OCI-M1 (cell line): ENCODE data around the gene IMMP2L.
"Not testable (repeated sequence)": the region's sequence is repeated elsewhere in the genome, so short reads cannot be mapped to it uniquely, and the experiment has no call there.

Experiments used
- DNase-seq: peaks from one replicate; lab custom pipeline; 2025; lab: John Stamatoyannopoulos, UW

Gene IMMP2L

DNA sequence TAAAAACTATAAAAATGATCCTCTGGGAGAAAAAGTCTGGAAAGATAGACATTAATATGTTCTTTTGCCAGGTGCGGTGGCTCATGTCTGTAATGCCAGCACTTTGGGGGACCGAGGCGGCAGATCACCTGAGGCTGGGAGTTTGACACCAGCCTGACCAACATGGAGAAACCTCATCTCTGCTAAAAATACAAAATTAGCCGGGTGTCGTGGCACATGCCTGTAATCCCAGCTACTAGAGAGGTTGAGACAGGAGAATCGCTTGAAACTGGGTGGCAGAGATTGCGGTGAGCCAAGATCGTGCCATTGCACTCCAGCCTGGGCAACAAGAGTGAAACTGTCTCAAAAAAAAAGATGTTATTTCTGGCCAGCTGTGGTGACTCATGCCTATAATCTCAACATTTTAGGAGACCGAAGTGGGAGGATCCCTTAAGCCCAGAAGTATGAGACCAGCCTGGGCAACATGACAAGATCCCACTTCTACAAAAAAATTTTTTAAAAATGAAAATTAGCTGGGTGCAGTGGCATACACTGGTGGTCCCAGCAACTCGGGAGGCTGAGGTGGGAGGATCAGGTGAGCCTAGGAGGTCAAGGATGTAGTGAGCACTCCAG lies 573.3 kb downstream of the IMMP2L start:
- DNase-seq, result no peak

DNA sequence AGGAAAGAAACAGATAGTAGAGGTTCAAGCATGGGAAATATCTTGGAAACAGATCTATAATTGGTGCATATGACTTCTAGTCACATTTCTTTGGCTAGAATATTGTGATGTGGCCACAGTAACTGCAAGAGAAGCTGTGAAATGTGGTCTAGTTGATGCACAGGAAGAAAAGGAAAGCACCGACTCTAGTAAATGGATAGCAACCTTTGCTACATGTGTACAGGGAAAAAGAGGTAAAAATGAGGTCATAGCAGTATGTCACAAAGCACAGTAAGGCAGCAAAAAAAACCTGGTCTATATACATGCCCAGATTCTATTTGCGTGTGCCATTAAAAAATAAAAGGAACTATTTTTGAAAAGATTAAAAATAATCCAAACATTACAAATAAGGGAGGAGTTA lies 573.9 kb downstream of the IMMP2L start:
- no peak for DNase-seq

DNA sequence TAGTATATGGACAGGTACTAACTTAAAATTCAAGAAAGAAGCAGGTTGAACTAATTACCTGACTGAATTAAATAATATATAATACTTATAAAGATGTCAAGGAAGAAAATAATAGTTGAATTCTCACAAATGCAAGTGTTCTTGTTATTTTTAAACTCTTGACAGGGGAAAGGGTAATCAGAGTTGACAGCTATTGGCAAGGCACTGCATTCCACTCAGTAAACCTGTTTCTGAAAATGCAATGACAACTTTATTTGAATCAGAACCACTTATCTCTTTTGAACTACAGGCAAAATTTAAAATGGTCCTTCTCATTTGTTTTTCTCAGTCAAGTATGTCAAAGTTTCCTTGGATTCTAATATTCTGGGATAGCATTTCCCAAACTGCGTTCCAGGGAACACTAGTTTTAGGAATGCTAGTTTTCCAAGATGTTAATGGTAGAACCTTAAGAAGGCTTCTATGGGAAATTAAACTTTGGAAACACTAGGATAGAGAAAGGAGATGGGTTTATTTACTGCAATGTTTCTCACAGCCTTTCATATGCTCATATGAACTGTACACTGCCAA lies 575.1 kb downstream of the IMMP2L start:
- DNase-seq, result no peak

DNA sequence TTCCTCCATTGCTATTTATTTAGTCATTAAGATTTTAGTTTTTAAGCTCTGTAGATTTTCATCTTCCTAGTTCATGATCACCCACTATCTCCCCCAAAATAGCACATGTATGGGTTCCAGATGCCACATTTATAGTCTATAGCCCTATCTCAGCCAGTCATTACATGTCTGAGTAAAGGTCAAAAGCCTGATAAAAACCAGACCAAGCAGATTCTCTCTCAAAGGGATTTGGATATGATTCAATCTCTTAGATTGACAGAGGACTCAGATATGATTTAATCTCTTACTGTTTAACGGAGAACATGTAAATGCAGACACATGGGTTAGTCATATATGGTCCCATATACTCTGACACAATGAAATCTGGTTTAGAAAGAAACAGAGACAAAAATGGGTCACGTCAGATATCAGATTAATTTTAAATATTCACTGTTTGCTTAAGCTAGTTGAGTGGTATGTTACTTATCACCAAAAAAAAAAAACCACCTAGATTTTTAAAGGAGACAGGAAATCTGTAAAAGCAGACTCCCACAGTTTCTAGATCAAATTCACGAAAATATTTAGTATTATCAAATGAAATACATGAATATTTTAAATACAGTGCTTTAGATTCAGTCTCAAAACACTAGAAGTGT lies 578.4 kb downstream of the IMMP2L start:
- DNase-seq, result no peak

DNA sequence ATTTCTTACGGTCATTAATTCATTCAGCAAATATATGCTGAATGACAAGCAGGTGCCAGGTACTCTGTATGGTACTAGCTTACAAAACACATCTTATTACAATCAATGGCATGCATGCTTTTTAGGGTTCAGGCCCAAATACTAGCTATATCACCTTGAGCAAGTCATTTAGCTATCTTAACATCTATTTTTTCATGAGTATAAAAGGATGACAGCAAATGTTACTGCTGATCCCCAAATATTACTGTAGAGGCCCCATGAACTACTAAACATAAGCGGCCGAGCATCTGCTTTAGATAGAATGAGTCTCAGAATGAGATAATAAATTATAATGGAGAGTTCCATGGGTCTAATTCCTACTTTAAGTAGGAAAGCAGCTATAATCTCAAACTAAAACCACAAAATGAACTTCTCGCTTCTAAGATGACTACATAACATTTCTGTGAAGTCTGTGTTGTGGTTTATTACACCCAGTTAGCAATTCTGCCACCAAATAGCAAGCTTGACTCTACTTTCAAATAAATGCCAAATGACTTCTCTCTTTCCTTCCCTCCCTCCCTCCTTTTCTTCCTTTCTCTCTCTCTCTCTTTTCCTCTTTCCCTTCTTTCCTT lies 585.1 kb downstream of the IMMP2L start:
- DNase-seq, result no peak

DNA sequence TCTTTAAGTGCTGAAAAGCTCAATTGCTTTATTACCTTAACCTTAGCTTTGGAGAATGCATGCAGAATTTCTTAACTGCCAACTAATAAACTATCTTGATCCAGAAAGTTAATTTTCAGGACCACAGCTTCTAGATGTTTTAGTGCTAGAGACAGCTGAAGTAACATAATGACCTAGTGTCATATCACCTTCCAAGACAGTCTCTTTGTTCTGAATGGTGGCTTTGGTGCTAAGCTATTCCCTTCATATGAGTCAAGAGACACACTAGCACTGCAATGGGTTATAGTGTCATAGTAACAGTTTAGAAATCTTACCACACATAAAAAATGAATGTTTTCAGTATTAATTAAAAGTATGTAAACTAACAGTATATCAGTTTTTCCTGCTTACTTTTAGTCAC lies 586.8 kb downstream of the IMMP2L start:
- DNase-seq, result no peak

DNA sequence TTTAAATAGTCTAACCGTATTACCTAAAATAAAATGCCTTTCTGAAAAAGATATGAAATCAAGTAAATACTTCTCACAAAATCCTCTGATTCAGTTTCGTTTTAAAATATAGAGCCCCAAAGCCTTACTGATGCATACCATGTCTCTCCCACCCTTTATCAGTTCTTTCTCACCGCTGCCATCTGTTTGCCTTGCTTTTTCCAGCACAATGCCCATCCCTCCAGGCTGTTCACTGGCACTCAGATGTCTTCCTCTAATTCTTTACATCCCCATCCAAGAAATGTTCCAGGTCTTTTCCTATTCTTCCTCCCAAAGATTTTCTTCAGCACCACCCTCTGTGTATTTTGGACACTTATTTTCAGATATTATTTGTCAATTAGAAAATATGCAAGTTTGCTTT lies 587.9 kb downstream of the IMMP2L start:
- DNase-seq, result no peak

DNA sequence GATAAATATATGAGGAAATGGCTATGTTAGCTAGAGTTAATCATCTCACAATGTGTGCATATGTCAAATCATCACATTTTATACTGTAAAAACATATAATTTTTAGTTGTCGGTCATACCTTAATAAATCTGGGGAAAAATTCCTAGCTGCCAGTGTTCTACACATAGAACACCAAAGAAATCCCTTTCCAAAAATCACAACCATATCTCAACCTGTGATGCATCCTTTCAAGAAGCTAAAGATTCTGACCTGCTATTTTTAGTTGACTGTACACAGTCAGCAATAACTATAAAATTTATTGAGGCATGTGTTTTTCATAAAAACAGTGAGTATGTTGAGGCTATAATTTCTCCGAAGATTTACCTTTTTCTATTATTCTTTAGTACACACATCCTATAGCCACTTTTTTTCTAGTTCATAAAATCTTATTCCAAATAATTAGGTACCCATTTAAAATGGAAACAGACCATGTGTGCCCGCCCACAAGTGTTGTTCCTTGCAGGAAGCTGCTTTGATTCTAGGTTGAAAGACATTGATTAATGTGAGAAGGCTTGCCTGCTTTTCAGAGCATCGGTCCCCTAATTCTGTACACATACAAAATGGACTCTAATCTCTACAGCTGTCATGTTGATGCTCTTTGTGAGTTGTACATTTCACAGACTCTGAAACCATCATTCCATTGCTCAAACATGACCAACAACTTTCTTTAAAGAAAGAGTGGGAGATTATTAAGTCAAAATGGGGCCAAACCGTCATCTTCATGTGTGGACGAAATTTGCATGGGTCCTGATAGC lies 588.9 kb downstream of the IMMP2L start:
- DNase-seq, result no peak

DNA sequence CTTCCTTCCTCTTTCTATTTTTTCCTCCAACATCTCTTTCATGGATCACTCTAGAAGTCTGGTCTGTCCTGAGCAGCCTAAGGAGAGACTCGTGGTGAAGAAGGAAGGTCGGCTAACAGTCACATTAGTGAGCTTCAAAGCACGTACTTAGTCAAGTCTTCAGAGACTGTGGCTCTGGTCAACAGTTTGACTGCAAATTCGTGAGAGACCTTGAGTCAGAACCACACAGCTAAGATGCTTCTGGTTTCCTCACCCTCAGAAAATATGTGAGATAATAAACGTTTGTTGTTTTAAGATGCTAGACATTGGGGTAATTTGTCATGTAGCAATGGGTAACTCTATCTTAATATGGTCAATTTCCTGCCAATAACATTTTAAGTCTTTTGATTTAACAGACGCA lies 597.5 kb downstream of the IMMP2L start:
- DNase-seq, result no peak

DNA sequence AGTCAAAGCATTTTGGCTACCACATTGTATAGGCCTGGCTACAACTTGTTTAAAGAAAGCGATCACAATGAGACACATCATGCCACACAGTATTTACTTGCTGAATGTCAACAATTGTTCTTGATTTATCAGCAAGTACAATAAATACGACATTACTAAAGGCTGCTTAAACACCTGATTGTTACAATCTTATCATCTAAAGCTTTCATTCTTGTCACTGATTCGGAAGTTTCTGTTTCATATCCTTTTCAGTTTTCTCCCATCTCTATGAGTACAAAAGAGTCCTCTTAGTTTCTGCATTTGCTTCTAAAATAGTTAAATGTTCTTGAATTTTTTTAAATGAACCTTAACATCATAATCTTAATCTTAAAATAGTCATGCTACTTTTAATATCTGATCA lies 599.5 kb downstream of the IMMP2L start:
- no peak for DNase-seq

DNA sequence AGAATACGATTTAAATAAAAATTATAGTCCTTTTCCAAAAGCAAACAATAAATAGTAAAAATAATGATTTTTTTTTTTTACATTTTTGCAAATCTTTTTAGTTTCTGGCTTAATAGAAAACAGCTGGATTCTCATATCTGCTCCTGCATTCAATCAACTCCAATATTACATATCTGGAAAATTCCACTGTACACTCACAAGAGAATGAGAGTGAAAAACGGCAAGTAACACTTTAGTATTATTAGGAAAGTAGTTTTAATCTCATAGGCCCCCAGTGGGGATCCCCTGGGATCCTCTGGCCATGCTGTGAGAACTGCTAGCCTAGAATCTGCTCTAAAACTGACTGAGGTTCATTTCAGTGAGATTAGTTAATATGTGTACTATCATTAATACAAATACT lies 599.9 kb downstream of the IMMP2L start:
- no peak for DNase-seq

DNA sequence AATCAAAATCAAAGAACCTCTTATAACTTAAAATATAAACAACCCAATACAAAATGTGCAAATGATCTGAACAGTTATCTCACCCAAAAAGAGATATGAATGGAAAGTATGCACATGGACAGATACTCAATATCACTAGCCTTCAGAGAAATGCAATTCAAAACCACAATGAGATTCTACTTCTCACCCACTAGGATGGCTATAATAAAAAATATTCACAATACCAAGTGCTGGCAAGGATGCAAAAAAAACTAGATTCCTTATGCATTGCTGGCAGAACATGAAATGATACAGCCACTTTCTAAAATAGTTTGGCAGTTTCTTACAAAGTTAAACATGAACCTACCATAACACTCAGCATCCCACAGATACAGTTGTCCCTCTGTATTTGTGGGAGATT lies 601.5 kb downstream of the IMMP2L start:
- no peak for DNase-seq

DNA sequence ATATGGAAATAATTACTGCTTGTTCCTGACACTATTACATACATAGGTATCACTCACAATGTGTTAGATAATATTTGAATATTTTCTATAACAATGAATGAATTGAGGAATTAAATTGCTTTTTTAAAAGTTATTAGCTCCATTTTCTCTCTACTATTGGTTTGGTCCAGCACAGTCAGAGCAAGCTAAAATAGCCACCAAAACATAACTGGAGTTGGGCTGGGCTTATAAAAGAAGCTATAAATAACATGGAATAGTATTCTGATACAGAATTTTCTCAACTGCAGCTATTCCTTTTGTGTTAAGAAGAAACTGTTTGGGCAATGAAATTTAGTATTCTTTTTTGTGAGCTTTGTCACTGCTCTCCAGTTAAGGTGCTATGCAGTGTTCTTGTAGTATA lies 614.0 kb downstream of the IMMP2L start:
- no peak for DNase-seq

DNA sequence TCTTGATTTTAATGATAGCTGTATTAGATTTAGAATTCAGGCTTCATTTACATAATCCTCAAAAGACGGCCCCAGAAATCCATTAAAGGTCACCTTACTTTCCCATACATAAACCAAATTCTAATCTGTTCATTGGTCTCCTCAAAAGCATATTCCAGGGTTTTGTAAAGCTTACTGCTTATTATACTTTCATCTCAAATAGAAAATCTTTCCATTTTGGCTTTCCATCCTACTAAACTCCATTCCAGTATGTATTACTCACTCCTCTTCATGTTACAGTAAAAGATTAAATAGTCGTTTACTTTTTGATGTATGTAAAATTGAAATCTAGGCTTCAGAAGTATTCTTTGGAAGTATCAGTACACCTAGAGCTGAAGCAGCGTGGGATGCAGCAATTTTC lies 614.9 kb downstream of the IMMP2L start:
- no peak for DNase-seq

DNA sequence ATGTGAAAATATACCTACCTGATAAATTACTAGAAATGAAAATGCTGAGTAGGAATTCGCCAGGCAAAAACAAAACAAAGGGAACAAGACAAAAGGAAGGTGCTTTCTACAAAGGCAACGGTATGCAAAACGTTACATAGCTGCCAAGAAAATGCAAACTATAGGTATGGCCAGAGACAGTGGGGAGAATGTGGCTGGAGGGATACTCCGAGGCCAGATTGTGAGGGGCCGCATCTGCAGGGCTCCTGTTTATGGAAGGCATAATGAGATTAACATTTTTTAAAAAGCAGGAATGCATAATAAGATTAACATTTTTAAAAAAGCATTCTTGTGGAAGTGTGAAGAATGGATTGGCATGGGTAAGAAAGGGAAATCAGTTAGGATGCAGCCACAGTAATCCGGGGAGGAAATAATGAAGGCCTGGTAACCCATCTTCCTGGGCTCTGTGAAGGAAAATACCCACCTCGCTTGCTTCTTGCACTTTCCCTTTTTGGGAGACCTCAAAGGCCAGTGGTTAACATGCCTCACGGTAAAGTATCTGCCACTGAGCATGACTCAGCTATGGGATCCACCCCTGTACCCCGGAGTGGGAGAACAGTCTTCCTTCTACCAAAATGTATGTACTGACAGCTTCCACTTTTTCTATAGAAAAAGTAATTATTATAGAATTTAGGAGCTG lies 617.2 kb downstream of the IMMP2L start:
- DNase-seq, result peak; percentile 8

DNA sequence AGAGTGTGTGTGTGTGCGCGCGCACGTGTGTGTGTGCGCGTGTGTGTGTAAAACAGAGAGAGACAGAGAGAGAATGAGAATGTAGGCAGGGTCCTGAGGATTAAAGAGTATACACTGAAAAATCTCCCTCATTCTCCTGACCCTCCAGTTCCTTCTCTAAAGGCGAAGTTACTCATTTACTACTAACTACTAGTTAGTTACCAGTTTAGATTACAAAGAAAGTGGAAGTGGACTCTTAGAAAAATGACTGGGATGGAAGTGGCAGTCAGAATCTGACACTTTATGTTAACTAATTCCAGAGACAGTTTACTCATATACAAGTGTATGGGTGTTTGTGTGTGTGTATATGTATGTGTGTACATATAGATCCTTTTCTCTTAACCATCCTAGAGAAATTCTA lies 617.8 kb downstream of the IMMP2L start:
- DNase-seq, result no peak

DNA sequence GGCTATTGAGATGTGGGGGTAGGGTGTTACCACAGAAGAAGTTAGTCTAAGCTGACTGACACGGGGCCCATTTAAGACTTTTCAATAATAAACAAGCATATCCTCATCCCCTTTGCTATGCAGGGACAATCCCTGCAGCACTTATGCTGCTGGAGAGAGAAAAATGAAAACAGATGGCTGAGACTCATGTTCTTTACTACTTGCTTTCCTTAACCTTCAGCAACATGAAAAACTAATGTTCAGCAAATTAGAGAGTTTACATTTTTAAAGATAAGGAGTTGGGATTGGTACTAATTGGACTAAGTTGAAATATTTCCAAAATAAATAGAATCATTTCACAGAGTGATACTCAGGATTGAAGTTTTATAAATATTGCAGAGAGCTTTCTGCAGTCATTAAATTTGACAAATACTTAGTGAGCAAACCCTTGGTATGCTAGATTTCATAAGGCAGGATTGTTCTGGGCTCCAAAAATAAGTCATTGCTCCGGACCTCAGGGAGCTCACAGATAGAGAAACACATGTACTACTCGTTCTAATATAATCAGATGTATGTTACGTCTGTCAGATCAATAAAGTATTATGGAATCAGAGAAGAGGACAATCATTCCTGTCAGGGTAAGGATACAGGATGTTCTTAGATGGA lies 618.5 kb downstream of the IMMP2L start:
- no peak for DNase-seq

DNA sequence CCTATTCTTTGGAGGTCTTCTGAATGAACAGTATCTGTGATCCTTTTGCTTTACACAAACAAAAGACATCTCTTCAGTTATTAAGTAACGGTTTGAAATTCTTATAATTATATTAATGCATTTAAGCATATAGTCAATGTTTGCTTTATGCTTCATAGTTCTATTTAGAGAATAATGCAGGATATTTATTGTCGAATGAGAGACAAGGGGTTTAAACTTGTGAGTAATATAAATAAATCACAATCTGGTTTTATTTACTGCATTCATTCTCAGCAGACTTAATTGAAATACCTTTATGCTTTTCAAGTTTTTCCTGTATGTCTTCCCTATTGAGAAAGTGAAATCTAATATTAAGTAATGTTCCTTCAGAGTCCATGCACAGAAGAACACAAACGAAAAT lies 620.9 kb downstream of the IMMP2L start:
- no peak for DNase-seq

DNA sequence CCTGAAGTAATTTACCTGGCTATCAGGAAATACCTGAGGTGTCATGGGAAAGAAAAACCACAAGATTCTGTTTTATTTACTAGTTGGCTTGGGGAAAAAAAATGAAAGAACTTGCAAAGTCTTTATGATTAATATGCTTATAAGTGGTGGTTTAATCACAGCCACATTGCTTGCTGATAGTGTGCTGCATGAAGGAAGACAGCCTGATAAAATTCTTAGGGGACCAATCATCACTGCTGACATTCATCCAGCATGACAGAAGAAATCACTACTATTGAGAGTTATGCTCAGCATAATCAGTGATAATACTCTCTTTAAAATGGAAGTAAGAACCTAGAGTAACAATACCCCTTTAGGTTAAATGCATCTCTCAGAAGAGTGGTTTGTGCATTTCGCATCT lies 621.5 kb downstream of the IMMP2L start:
- no peak for DNase-seq

DNA sequence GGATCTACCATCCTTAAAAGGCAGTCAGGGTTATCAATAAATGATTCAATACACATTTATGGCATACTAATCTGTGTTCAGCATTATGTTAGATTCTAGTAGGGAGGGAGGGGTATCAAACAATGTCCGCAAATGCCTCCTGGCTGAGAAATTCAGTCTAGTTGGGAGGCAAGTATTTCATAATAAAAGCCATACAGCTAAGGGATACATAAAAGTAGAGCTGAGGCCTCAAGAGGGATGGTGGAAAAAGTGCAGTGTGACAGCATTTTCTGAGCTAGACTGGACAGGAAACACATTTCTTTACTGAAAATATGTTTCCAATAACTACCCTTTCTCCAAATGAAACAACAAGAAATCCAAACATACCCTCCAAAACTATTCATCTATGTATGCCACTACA lies 624.1 kb downstream of the IMMP2L start:
- no peak for DNase-seq

DNA sequence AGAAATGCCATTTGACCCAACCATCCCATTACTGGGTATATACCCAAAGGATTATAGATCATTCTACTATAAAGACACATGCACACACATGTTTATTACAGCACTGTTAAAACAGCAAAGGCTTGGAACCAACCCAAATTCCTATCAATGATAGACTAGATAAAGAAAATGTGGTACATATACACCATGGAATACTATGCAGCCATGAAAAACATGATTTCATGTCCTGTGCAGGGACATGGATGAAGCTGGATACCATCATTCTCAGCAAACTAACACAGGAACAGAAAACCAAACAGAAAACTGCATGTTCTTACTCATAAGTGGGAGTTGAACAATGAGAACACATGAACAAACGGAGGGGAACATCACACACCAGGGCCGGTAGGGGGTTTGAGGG lies 625.6 kb downstream of the IMMP2L start:
- DNase-seq, result not testable (repeated sequence)
